Endothelial cell of umbilical vein (primary cell): Measurements from ENCODE around the gene LSM7. TPM values are rescaled to one million over a fixed set of nuclear protein-coding genes. Genes with fewer than 3 reads are reported as not detected.

ENCODE experiments used
- BruUV-seq: library from RNA; stranded (reverse); fragments of 400-500 nt; replicated peaks from 2 replicates; lab custom pipeline; 2021; lab: Mats Ljungman, UMichigan
- CTCF ChIA-PET: fragments of 300-600, 350-600 bp; sonication (Branson Sonifier 250); formaldehyde crosslinking; loops from one replicate; lab custom pipeline; 2021; ENCODE audit warnings: antibody characterized with exemption, inconsistent platforms; lab: Charles Lee
- POLR2A ChIA-PET: fragments of 300-600, 350-600 bp; sonication (Branson Sonifier 250); formaldehyde crosslinking; loops from one replicate; lab custom pipeline; 2021; ENCODE audit warnings: antibody characterized with exemption, inconsistent platforms; lab: Charles Lee
- DNase-seq: peaks from one replicate; pipeline ENCODE4 v3.0.0-alpha.2; 2011; ENCODE audit warnings: low read depth, low spot score
- FAIRE-seq: peaks from 2 replicates; lab custom pipeline; 2011; peaks lifted over from hg19 to GRCh38; lab: Jason Lieb, UNC
- H2AFZ ChIP-seq: 2 replicates; pipeline ENCODE4 v1.6.0; 2012; ENCODE audit warnings: low read depth, low read length, control low read depth, inconsistent platforms
- H3K27ac ChIP-seq: 2 replicates; pipeline ENCODE4 v1.5.1; 2011; ENCODE audit warnings: low read depth, mild to moderate bottlenecking, control low read depth, low read length, moderate library complexity; ENCODE audit not compliant: insufficient read depth
- H3K27me3 ChIP-seq, 2 experiments: 2 replicates each; pipeline versions ENCODE4 v1.6.0 to v1.6.1; 2011; ENCODE audit warnings: low read length in 2 of 2, mixed read lengths in 1 of 2; ENCODE audit not compliant: control insufficient read depth in 2 of 2, insufficient read depth in 2 of 2
- H3K36me3 ChIP-seq, 2 experiments: 2 replicates in 1 of 2; 3 replicates in 1 of 2; pipeline ENCODE4 v1.5.1; 2011; ENCODE audit warnings: low read length in 2 of 2, mild to moderate bottlenecking in 1 of 2, moderate library complexity in 1 of 2; ENCODE audit not compliant: control insufficient read depth in 2 of 2, insufficient read depth in 2 of 2; ENCODE audit errors: extremely low read depth in 1 of 2
- H3K4me1 ChIP-seq: 3 replicates; pipeline ENCODE4 v1.5.1; 2011; ENCODE audit warnings: mild to moderate bottlenecking, low read length; ENCODE audit not compliant: control insufficient read depth, insufficient read depth; ENCODE audit errors: extremely low read depth
- H3K4me2 ChIP-seq: 2 replicates; pipeline ENCODE4 v1.6.1; 2011; ENCODE audit warnings: low read length, control low read depth, mixed read lengths; ENCODE audit not compliant: insufficient read depth
- H3K4me3 ChIP-seq, 3 experiments: fragments of 200-600 bp in 1 of 3; sonication (generic), shearing (Covaris generic) in 1 of 3; replicated peaks in 1 of 3; 2 replicates each; pipeline ENCODE4 v1.5.1; 2011 to 2016; ENCODE audit warnings: control low read depth in 3 of 3, low read length in 3 of 3, mild to moderate bottlenecking in 2 of 3, inconsistent platforms in 1 of 3, low read depth in 1 of 3, moderate library complexity in 1 of 3; ENCODE audit not compliant: insufficient read depth in 1 of 3
- H3K79me2 ChIP-seq: 2 replicates; pipeline ENCODE4 v1.6.0; 2012; ENCODE audit warnings: low read length, inconsistent platforms; ENCODE audit not compliant: control insufficient read depth, insufficient read depth
- H3K9ac ChIP-seq: replicated peaks from 2 replicates; pipeline ENCODE3; 2011; ENCODE audit warnings: low read length, control low read depth; ENCODE audit not compliant: insufficient read depth; ENCODE audit errors: extremely low read depth
- H3K9me1 ChIP-seq: replicated peaks from 3 replicates; pipeline ENCODE4 v1.6.0; 2011; ENCODE audit warnings: mild to moderate bottlenecking, low read length; ENCODE audit not compliant: control insufficient read depth, insufficient read depth; ENCODE audit errors: extremely low read depth
- H3K9me3 ChIP-seq: replicated peaks from 2 replicates; pipeline ENCODE4 v1.5.1; 2012; ENCODE audit warnings: low read length, inconsistent platforms; ENCODE audit not compliant: control insufficient read depth, insufficient read depth
- H4K20me1 ChIP-seq: replicated peaks from 2 replicates; pipeline ENCODE3; 2011; ENCODE audit warnings: mild to moderate bottlenecking, low read length; ENCODE audit not compliant: control insufficient read depth, insufficient read depth; ENCODE audit errors: extremely low read depth
- CTCF ChIP-seq, 2 donors: IDR thresholded peaks; 1 replicate in 1 of 2; 2 replicates in 1 of 2; pipeline ENCODE4 v1.5.1; 2011; ENCODE audit warnings: low read length in 2 of 2, mild to moderate bottlenecking in 2 of 2, moderate library complexity in 2 of 2, control low read depth in 1 of 2, inconsistent platforms in 1 of 2, low read depth in 1 of 2; ENCODE audit not compliant: insufficient read depth in 1 of 2; ENCODE audit errors: extremely low read depth in 1 of 2
- EZH2 ChIP-seq: IDR thresholded peaks from 2 replicates; pipeline ENCODE4 v1.6.1; 2012; ENCODE audit warnings: borderline replicate concordance, low read depth, mild to moderate bottlenecking, moderate library complexity, low read length, inconsistent platforms; ENCODE audit not compliant: severe bottlenecking
- FOS ChIP-seq: IDR thresholded peaks from 2 replicates; pipeline ENCODE4 v1.6.1; 2011; ENCODE audit warnings: mild to moderate bottlenecking, low read length, moderate library complexity, borderline replicate concordance; ENCODE audit not compliant: insufficient read depth
- GATA2 ChIP-seq: IDR thresholded peaks from 2 replicates; pipeline ENCODE4 v1.7.0; 2011; ENCODE audit warnings: low read depth, mild to moderate bottlenecking, moderate library complexity, mixed read lengths, low read length; ENCODE audit not compliant: insufficient read length, insufficient read depth
- JUN ChIP-seq: IDR thresholded peaks from 2 replicates; pipeline ENCODE4 v1.6.1; 2011; ENCODE audit warnings: borderline replicate concordance, low read depth; ENCODE audit not compliant: insufficient read length, insufficient read depth
- MYC ChIP-seq: IDR thresholded peaks from one replicate; pipeline ENCODE4 v1.6.1; 2011; ENCODE audit warnings: mild to moderate bottlenecking, low read depth, low read length
- POLR2A ChIP-seq: IDR thresholded peaks from 2 replicates; pipeline ENCODE4 v1.6.1; 2012; ENCODE audit warnings: low read depth, mild to moderate bottlenecking, control low read depth, low read length
- POLR2AphosphoS5 ChIP-seq: IDR thresholded peaks from 2 replicates; pipeline ENCODE4 v1.6.1; 2012; ENCODE audit warnings: low read depth, mild to moderate bottlenecking, control low read depth, low read length, moderate library complexity; ENCODE audit not compliant: insufficient read depth
- dilution Hi-C: fragments of 300-500 bp; cut with MboI; formaldehyde crosslinking; loops from one replicate; pipeline ENCODE4 v1.15.0; 2019; ENCODE audit warnings: low sequenced_read_pairs; ENCODE audit not compliant: extremely low pct_ligation_motif_present
- intact Hi-C: fragments of 100-400 bp; cut with micrococcal nuclease; formaldehyde crosslinking; loops from one replicate; pipeline ENCODE4 v1.10.0; 2022
- polyA plus RNA-seq, 4 experiments: library from polyadenylated mRNA; depleted of rRNA in 3 of 4; stranded (reverse) in 3 of 4; unstranded in 1 of 4; fragments of >200 nt; gene quantifications; 2 replicates each; pipeline versions ENCODE4 v1.2.1 to v1.2.3, GENCODE V29; 2011 to 2012; ENCODE audit warnings: missing spikeins in 1 of 4
- total RNA-seq: library from RNA; stranded (reverse); gene quantifications from 2 replicates; pipeline ENCODE4 v1.2.3, GENCODE V29; 2021
- TF ChIP-seq, protein P1 (sequence below): IDR thresholded peaks from 2 replicates; pipeline ENCODE4 v1.6.1; 2011; ENCODE audit not compliant: insufficient read depth, insufficient read length

Gene LSM7
- total and polyA plus RNA-seq, 2 donors (not counting 3 experiments of a cell fraction or from before 2014, with no cell fraction given), result 124 to 673 TPM

DNA sequence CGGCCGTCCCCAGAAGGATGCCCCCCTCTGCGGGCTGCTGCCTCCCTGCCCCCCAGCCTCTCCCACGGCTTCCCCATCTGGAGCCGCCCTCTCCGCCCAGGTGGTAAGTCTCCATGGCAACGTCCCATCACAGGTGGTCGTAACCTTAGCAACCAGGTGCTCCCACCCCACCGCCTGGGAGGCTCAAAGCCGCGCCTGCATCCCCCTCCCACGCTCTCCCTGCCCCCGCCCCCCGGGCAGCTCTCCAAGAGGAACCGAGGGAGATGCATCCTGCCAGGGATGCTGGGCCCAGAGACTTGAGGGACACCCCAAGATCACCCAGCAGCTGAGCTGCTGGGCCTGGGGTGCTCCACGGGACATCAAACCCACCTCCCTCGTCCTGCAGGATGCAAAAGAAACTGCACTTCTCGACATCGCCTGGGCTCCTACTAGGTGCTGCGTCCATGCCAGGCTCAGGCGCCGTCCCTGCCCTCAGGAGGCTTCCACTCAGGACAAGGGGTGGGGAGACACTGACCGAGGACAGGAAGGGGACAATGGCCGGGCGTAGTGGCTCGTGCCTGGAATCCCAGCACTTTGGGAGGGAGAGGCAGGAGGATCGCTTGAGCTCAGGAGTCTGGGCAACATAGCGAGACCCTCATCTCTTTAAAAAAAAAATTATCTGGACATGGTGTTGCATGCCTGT lies 15.4 kb downstream of the LSM7 start:
- Histone ChIP-seq H3K79me2 (no peaks in the 10 kb centered on the region), H3K27ac (no peak overlapping the region), H3K9me1 (no peaks in the 10 kb centered on the region), H3K9ac (no peak overlapping the region), H3K36me3 (no peaks in the 10 kb centered on the region), H3K4me3 (no peak overlapping the region), H3K4me2 (no peak overlapping the region), H4K20me1 (no peaks in the 10 kb centered on the region), H3K27me3 (peaks cover 1 to 21% of the 10 kb centered on the region in 2 experiments), H3K4me1 (no peaks in the 10 kb centered on the region), H3K9me3 (peaks cover 2% of the 10 kb centered on the region), H2AFZ (no peak overlapping the region)
- no TSS peak for BruUV-seq
- DNase-seq (no peak), FAIRE-seq (no peak)
- ChIA-PET CTCF (no interaction called here), POLR2A (no interaction called here)
- dilution Hi-C loops (no loop called here), intact Hi-C loops (loop anchor here (10.0 kb wide), 1 partner anchor 378 kb away; no protein-coding TSS in a partner anchor)
- TF ChIP-seq GATA2 (no peak), POLR2A (no peak), MYC (no peak), CTCF (IDR thresholded peaks at IDR 0.05; ENCODE audit: extremely low read depth in 1 of 2, insufficient read depth in 1 of 2, low read depth in 1 of 2, low read length in 2 of 2) (no peak), POLR2AphosphoS5 (no peak), FOS (no peak), JUN (no peak), EZH2 (no peak)
- TF ChIP-seq, protein P1, sequence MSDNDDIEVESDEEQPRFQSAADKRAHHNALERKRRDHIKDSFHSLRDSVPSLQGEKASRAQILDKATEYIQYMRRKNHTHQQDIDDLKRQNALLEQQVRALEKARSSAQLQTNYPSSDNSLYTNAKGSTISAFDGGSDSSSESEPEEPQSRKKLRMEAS, result no peak
